GM03348 (cell line): ENCODE measurements around the gene SNX27.
"Not testable (repeated sequence)": the region's sequence is repeated elsewhere in the genome, so short reads cannot be mapped to it uniquely, and the experiment has no call there.

ENCODE experiments used
- DNase-seq: peaks from one replicate; pipeline ENCODE4 v3.0.0; 2012; ENCODE audit warnings: low spot score

The SNX27 gene

DNA sequence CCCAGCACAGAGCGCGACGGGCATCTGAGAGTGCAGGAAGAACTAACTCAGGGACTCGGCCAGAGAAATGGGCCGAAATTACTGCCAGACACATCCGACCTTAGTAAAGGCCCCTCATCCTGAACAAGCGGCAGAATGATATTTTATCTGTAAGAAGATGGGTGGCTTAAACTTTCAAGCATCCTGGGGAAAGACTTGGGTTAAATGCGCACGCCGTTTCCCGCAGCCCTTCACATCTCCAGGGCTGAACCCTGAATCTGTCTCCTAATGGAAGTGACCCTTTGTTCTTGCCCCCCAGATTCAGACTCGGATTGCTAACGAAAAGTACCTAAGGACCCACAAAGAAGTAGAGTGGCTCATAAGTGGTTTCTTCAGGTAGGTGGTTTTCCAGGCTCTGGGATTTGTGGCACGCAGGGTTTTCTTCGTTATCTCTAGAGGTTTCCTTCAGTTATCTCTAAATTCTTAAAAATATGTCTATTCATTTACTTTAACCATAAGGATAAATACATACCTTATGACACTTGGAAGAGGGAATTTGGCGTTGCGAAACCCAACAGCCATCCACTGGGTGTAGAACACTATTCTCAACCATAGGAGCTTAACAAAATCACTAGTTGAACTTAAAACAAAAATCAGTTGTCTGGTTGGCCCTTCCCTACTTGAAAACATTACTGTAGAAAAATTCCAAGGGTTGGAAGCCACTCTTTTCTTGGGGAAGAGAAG lies 110.1 kb downstream of the SNX27 start:
- no peak for DNase-seq

DNA sequence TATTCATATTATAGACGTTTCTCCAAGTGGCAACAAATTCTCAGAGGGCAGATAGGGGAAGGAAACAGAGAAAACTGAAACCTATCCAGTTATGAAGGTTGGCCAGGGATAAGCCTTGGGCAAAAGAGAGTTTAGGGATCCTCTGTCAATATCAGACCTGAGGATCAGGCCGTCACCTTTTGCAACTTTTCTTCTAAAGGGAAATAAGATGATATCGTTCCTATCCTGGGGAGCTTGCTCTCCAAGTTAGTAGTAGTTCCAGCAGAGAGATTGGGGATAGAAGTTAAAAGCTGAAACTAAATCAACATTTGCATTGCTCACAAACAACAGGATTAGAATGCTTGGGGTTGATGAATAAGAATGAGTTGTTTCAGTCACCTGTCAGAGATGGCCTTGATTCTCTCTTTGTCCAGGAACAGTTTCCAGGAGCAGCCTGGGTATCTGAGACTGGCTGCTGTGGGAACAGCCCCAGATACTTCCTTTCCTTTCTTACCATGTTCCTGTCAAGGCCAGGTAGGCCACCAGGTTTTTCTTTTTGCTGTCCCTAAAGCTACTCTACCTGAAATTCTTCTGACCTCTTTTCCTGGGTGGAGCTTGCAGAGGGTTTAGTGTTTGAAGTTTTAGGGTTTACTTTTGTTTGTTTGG lies 112.0 kb downstream of the SNX27 start:
- no peak for DNase-seq

- peak; percentile 57 for DNase-seq
Measured at GRCh38 chr1:151728151-151729054, 116.6 kb downstream of the SNX27 start.

DNA sequence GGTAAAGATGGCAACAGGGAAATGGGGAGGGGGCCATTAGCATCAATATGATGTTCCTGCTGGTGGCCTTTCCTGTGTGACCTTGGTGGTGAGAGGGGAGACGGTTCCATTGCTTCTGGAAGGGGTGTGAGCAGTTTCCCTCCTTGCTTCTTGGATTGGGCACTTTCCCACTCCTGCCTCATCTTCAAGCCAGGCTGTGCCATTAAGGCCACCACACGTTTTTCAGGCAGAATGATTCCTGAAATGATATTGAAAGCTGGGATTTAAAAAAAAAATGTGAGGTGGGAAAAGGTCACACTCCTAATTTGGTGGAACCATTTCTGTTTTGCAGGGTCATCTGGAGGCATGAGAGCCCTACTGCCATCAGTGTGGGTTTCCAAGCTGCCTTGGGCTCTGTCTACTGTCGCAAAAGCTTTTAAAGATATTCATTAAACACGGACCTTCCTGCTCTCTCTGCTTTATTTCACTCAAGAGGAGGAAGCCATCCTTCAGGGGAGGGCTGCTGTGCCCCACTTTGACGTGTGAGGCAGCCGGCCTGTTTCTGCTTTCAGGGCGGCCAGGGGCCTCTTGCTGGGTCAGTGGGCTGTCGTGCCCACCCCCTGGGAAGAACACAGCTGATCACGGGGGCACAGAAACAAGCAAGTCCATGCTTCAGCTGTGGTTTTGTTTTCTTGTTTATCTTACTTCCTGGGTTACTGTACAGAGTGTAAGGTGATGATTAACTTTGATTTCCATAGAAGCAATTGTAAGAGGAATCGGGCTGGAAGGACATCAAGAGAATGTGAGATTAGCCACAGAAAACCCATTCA lies 117.5 kb downstream of the SNX27 start:
- DNase-seq, result no peak

DNA sequence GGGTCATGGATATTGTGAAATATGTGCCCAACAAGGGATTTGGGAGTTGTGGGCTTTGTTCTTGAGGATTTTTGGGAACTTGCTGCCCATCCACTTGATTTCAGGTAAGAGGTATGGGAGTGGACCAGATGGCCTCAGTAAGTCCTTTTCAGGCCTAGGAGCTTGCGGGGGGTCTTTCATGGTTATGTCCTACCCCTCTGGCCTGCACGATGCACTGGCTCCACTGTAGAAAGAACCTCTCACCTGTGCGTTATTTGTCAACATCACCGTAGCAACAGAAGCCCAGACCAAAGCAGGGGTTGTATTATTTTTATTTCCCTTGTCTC lies 118.1 kb downstream of the SNX27 start:
- DNase-seq, result no peak

GRCh38 chr1:151733126-151733525 lies 121.3 kb downstream of the SNX27 start:
- DNase-seq, result no peak

GRCh38 chr1:151733995-151734394 lies 122.1 kb downstream of the SNX27 start:
- DNase-seq, result not testable (repeated sequence)

DNA sequence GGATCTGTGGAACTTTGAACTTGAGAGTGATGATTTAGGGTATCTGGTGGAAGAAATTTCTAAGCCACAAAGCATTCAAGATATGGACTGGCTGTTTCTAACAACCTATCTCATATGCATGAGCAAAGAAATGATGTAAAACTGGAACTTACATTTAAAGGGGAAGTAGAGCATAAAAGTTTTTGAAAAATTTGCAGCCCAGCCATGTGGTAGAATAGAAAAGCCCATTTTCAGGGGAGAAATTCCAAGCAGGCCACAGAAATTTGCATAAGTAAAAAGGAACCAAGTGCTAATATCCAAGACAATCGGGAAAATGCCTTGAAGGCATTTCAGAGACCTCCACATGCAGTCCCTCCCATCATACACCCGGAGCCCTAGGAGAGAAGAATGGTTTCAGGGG lies 125.2 kb downstream of the SNX27 start:
- DNase-seq, result no peak

DNA sequence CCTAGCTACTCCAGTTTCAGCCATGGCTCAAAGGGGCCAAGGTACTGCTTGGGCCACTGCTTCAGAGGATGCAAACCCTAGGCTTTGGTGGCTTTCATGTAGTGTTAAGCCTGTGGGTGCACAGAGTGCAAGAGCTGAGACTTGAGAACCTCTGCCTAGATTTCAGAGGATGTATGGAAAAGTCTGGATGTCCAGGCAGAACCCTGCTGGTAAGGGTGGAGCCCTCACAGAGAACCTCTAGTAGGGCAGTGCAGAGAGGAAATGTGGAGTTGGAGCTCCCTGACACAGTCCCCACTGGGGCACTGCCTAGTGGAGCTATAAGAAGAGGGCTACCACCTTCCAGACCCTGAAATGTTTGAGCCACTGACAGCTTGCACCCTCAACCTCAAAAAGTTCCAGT lies 125.6 kb downstream of the SNX27 start:
- no peak for DNase-seq

GRCh38 chr1:151739590-151740355 lies 127.9 kb downstream of the SNX27 start:
- DNase-seq, result no peak

DNA sequence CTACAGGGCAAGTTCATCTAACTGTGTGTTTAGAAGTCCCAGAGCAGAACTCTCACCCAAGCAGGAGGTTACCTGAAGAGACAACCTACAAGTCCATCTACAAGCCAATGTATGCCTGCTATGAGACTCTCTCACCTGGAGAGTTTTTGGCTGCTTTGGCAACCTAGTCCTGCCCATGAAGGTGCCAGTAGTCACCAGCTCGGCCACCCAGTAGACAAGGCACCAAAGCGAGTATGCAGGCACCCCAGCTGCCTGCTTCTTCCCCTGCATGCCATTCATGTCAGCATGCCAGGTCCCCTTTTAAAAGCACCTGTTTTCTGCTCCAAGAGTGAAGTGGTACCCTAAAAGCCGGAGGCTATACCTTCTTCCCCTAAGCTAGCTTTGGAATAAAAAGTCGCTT lies 129.7 kb downstream of the SNX27 start:
- DNase-seq, result no peak
